Stimulated activated naive CD8-positive, alpha-beta T cell treated with anti-CD3 and anti-CD28 coated beads, Interleukin-15, Interleukin-2, amounts not matched to agents 100 ng/mL and 50 ng/mL, for 24 hours (primary cell): ENCODE results near the gene ZNF473.

Source experiments
- H3K27ac Mint-ChIP-seq: one replicate; pipeline ENCODE4 v1.8.0; 2021; ENCODE audit warnings: mild to moderate bottlenecking, mixed read lengths
- H3K27me3 Mint-ChIP-seq: one replicate; pipeline ENCODE4 v1.8.0; 2021; ENCODE audit warnings: mixed read lengths
- H3K36me3 Mint-ChIP-seq: one replicate; pipeline ENCODE4 v1.8.0; 2021; ENCODE audit warnings: low read depth, mixed read lengths
- H3K4me1 Mint-ChIP-seq: one replicate; pipeline ENCODE4 v1.8.0; 2021; ENCODE audit warnings: low read depth, mixed read lengths
- H3K4me3 Mint-ChIP-seq: one replicate; pipeline ENCODE4 v1.8.0; 2021; ENCODE audit warnings: mild to moderate bottlenecking, mixed read lengths
- H3K9me3 Mint-ChIP-seq: one replicate; pipeline ENCODE4 v1.8.0; 2021; ENCODE audit warnings: mixed read lengths

ZNF473 gene

GRCh38 chr19:50024719-50025021 is 1.1 kb upstream of the ZNF473 start:
- peaks cover 61% of the 10 kb centered on the region for H3K4me1 Mint-ChIP-seq
- H3K27me3 Mint-ChIP-seq, result peaks cover 4% of the 10 kb centered on the region
- peak overlapping the region; percentile 94 for H3K4me3 Mint-ChIP-seq
- H3K27ac Mint-ChIP-seq, result peak overlapping the region; percentile 100
- H3K36me3 Mint-ChIP-seq, result peaks cover 27% of the 10 kb centered on the region
- H3K9me3 Mint-ChIP-seq, result peaks cover 4% of the 10 kb centered on the region

GRCh38 chr19:50025022-50025793 is 597 bp upstream of the ZNF473 start, which contains the start of gene VRK3:
Gene VRK3, minus strand, starts transcription at chr19:50025372. Its CDS starts 9,210 bp downstream, at chr19:50016162.
- Mint-ChIP-seq H3K27me3 (peaks cover 4% of the 10 kb centered on the region), H3K36me3 (peaks cover 29% of the 10 kb centered on the region), H3K27ac (peak within 1 kb of the TSS; percentile 100), H3K4me3 (peak within 1 kb of the TSS; percentile 94), H3K9me3 (peaks cover 4% of the 10 kb centered on the region), H3K4me1 (peaks cover 61% of the 10 kb centered on the region)

GRCh38 chr19:50026550-50026906 is 723 bp downstream of the ZNF473 start:
- peaks cover 53% of the 10 kb centered on the region for H3K4me1 Mint-ChIP-seq

GRCh38 chr19:50030225-50030624 is 4.4 kb downstream of the ZNF473 start:
- H3K36me3 Mint-ChIP-seq, result peaks cover 65% of the 10 kb centered on the region
- H3K4me3 Mint-ChIP-seq, result no peak overlapping the region
- H3K4me1 Mint-ChIP-seq, result peaks cover 22% of the 10 kb centered on the region
- peaks cover 4% of the 10 kb centered on the region for H3K27me3 Mint-ChIP-seq
- H3K9me3 Mint-ChIP-seq, result peaks cover 4% of the 10 kb centered on the region
- no peak overlapping the region for H3K27ac Mint-ChIP-seq

More at GRCh38 chr19:50026550-50026906, 723 bp downstream of the ZNF473 start:
- Mint-ChIP-seq H3K27me3 (peaks cover 4% of the 10 kb centered on the region), H3K36me3 (peaks cover 38% of the 10 kb centered on the region), H3K4me3 (peak overlapping the region; percentile 94), H3K9me3 (peaks cover 4% of the 10 kb centered on the region), H3K27ac (peak overlapping the region; percentile 100)

GRCh38 chr19:50030937-50031336 is 5.1 kb downstream of the ZNF473 start:
- H3K9me3 Mint-ChIP-seq, result peaks cover 1% of the 10 kb centered on the region
- peaks cover 15% of the 10 kb centered on the region for H3K4me1 Mint-ChIP-seq
- no peak overlapping the region for H3K4me3 Mint-ChIP-seq
- H3K36me3 Mint-ChIP-seq, result peaks cover 63% of the 10 kb centered on the region
- H3K27me3 Mint-ChIP-seq, result no peaks in the 10 kb centered on the region
- no peak overlapping the region for H3K27ac Mint-ChIP-seq

GRCh38 chr19:50036908-50037307 is 11.1 kb downstream of the ZNF473 start:
- Mint-ChIP-seq H3K36me3 (peaks cover 71% of the 10 kb centered on the region), H3K27ac (no peak overlapping the region), H3K9me3 (no peaks in the 10 kb centered on the region), H3K4me3 (no peak overlapping the region), H3K27me3 (no peaks in the 10 kb centered on the region), H3K4me1 (no peaks in the 10 kb centered on the region)

GRCh38 chr19:50039968-50040367 is 14.2 kb downstream of the ZNF473 start:
- Mint-ChIP-seq H3K36me3 (peaks cover 72% of the 10 kb centered on the region), H3K27me3 (no peaks in the 10 kb centered on the region), H3K4me3 (no peak overlapping the region), H3K27ac (no peak overlapping the region), H3K4me1 (no peaks in the 10 kb centered on the region), H3K9me3 (peaks cover 19% of the 10 kb centered on the region)

- no peaks in the 10 kb centered on the region for H3K27me3 Mint-ChIP-seq
- peaks cover 29% of the 10 kb centered on the region for H3K9me3 Mint-ChIP-seq
- no peak overlapping the region for H3K4me3 Mint-ChIP-seq
- H3K27ac Mint-ChIP-seq, result no peak overlapping the region
- no peaks in the 10 kb centered on the region for H3K4me1 Mint-ChIP-seq
- peaks cover 77% of the 10 kb centered on the region for H3K36me3 Mint-ChIP-seq
Observed at GRCh38 chr19:50040967-50041366, 15.2 kb downstream of the ZNF473 start.

GRCh38 chr19:50042363-50043024 is 16.7 kb downstream of the ZNF473 start:
- no peaks in the 10 kb centered on the region for H3K27me3 Mint-ChIP-seq
- H3K4me1 Mint-ChIP-seq, result no peaks in the 10 kb centered on the region
- H3K4me3 Mint-ChIP-seq, result no peak overlapping the region
- no peak overlapping the region for H3K27ac Mint-ChIP-seq
- H3K9me3 Mint-ChIP-seq, result peaks cover 33% of the 10 kb centered on the region
- H3K36me3 Mint-ChIP-seq, result peaks cover 82% of the 10 kb centered on the region

- Mint-ChIP-seq H3K4me3 (no peak overlapping the region), H3K27ac (no peak overlapping the region), H3K4me1 (no peaks in the 10 kb centered on the region), H3K9me3 (peaks cover 33% of the 10 kb centered on the region), H3K27me3 (no peaks in the 10 kb centered on the region), H3K36me3 (peaks cover 91% of the 10 kb centered on the region)
Observed at GRCh38 chr19:50043967-50044366, 18.2 kb downstream of the ZNF473 start.

GRCh38 chr19:50044922-50045321 is 19.1 kb downstream of the ZNF473 start:
- Mint-ChIP-seq H3K27ac (no peak overlapping the region), H3K27me3 (no peaks in the 10 kb centered on the region), H3K9me3 (peaks cover 33% of the 10 kb centered on the region), H3K4me3 (no peak overlapping the region), H3K4me1 (peaks cover 2% of the 10 kb centered on the region), H3K36me3 (peaks cover 82% of the 10 kb centered on the region)

GRCh38 chr19:50046649-50047503 is 21.1 kb downstream of the ZNF473 start:
- H3K4me3 Mint-ChIP-seq, result no peak overlapping the region
- H3K9me3 Mint-ChIP-seq, result peaks cover 33% of the 10 kb centered on the region
- H3K36me3 Mint-ChIP-seq, result peaks cover 63% of the 10 kb centered on the region
- H3K27ac Mint-ChIP-seq, result no peak overlapping the region
- H3K4me1 Mint-ChIP-seq, result peaks cover 16% of the 10 kb centered on the region
- peaks cover 4% of the 10 kb centered on the region for H3K27me3 Mint-ChIP-seq

GRCh38 chr19:50047671-50048070 is 21.9 kb downstream of the ZNF473 start:
- peaks cover 31% of the 10 kb centered on the region for H3K9me3 Mint-ChIP-seq
- H3K4me3 Mint-ChIP-seq, result no peak overlapping the region
- H3K36me3 Mint-ChIP-seq, result peaks cover 55% of the 10 kb centered on the region
- peaks cover 16% of the 10 kb centered on the region for H3K4me1 Mint-ChIP-seq
- no peak overlapping the region for H3K27ac Mint-ChIP-seq
- peaks cover 4% of the 10 kb centered on the region for H3K27me3 Mint-ChIP-seq

GRCh38 chr19:50050406-50051227 is 24.8 kb downstream of the ZNF473 start:
- peaks cover 7% of the 10 kb centered on the region for H3K9me3 Mint-ChIP-seq
- H3K36me3 Mint-ChIP-seq, result peaks cover 27% of the 10 kb centered on the region
- peaks cover 16% of the 10 kb centered on the region for H3K4me1 Mint-ChIP-seq
- no peak overlapping the region for H3K27ac Mint-ChIP-seq
- H3K27me3 Mint-ChIP-seq, result peaks cover 4% of the 10 kb centered on the region
- peak overlapping the region; percentile 81 for H3K4me3 Mint-ChIP-seq
